Breast epithelium (tissue), 4 donors: ENCODE results near the gene UNC79. TPM values are rescaled to one million over a fixed set of nuclear protein-coding genes. Genes with fewer than 3 reads are reported as not detected.

Experiments used
- DNase-seq, 2 donors: peaks; one replicate each; pipeline ENCODE4 v3.0.0-alpha.2; 2019; ENCODE audit warnings: low spot score in 2 of 2
- H3K27ac ChIP-seq, 2 donors: fragments of 200-600 bp; sonication (generic) in 1 of 2; one replicate each; pipeline ENCODE4 v1.5.1; 2016 to 2019; ENCODE audit warnings: mild to moderate bottlenecking in 1 of 2
- H3K27me3 ChIP-seq, 2 donors: fragments of 200-600 bp; sonication (generic) in 1 of 2; one replicate each; pipeline versions ENCODE4 v1.5.1 to v1.6.0; 2017 to 2019; ENCODE audit warnings: control low read depth in 1 of 2, mild to moderate bottlenecking in 1 of 2
- H3K36me3 ChIP-seq: fragments of 200-600 bp; one replicate; pipeline ENCODE4 v1.5.1; 2019
- H3K4me1 ChIP-seq, 2 donors: fragments of 200-600 bp; sonication (generic); one replicate each; pipeline ENCODE4 v1.5.1; 2016 to 2019; ENCODE audit warnings: control low read depth in 1 of 2
- H3K4me3 ChIP-seq, 3 donors: fragments of 200-600 bp; sonication (generic); 1 replicate in 2 of 3; 2 replicates in 1 of 3; pipeline ENCODE4 v1.5.1; 2016 to 2019; ENCODE audit warnings: mild to moderate bottlenecking in 3 of 3, moderate library complexity in 2 of 3
- H3K9me3 ChIP-seq, 2 donors: fragments of 200-600 bp; sonication (generic) in 1 of 2; one replicate each; pipeline ENCODE4 v1.5.1; 2016 to 2019; ENCODE audit warnings: control low read depth in 1 of 2
- POLR2A ChIP-seq: fragments of 450-650 bp; IDR thresholded peaks from one replicate; pipeline ENCODE4 v1.6.1; 2016; ENCODE audit warnings: antibody characterized with exemption, mild to moderate bottlenecking, moderate library complexity
- POLR2AphosphoS5 ChIP-seq, 3 donors: sonication (generic); formaldehyde crosslinking; IDR thresholded peaks; one replicate each; pipeline ENCODE4 v1.6.1; 2017; ENCODE audit warnings: antibody characterized with exemption in 3 of 3
- intact Hi-C: fragments of 100-400 bp; cut with DNase I; formaldehyde crosslinking; loops from one replicate; pipeline ENCODE4 v1.15.1; 2023; ENCODE audit warnings: low total_unique reads
- total RNA-seq, 3 donors: library from RNA; depleted of rRNA; stranded (reverse); fragments of >200 nt; gene quantifications; one replicate each; pipeline ENCODE4 v1.1.0, GENCODE V29; 2016
- TF ChIP-seq, protein P1 (sequence below), 3 donors: fragments of 450-650 bp; IDR thresholded peaks; one replicate each; pipeline ENCODE4 v1.5.1; 2016 to 2017; ENCODE audit warnings: antibody characterized with exemption in 3 of 3, mild to moderate bottlenecking in 3 of 3, moderate library complexity in 3 of 3

Gene UNC79
- total RNA-seq, 3 donors from 2014 or later = 0.29 to 0.32 TPM; not detected in 1

- no peaks in the 10 kb centered on the region for H3K36me3 ChIP-seq
- no peak for DNase-seq
- H3K27me3 ChIP-seq = no peaks in the 10 kb centered on the region
- intact Hi-C loops = no loop called here
- no peaks in the 10 kb centered on the region for H3K9me3 ChIP-seq
- no peak overlapping the region for H3K27ac ChIP-seq
- no peak for TF ChIP-seq POLR2AphosphoS5 (IDR thresholded peaks at IDR 0.05)
- TF ChIP-seq, protein P1, sequence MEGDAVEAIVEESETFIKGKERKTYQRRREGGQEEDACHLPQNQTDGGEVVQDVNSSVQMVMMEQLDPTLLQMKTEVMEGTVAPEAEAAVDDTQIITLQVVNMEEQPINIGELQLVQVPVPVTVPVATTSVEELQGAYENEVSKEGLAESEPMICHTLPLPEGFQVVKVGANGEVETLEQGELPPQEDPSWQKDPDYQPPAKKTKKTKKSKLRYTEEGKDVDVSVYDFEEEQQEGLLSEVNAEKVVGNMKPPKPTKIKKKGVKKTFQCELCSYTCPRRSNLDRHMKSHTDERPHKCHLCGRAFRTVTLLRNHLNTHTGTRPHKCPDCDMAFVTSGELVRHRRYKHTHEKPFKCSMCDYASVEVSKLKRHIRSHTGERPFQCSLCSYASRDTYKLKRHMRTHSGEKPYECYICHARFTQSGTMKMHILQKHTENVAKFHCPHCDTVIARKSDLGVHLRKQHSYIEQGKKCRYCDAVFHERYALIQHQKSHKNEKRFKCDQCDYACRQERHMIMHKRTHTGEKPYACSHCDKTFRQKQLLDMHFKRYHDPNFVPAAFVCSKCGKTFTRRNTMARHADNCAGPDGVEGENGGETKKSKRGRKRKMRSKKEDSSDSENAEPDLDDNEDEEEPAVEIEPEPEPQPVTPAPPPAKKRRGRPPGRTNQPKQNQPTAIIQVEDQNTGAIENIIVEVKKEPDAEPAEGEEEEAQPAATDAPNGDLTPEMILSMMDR (IDR thresholded peaks at IDR 0.05) = no peak
- no peaks in the 10 kb centered on the region for H3K4me1 ChIP-seq
- no peak overlapping the region for H3K4me3 ChIP-seq
Observed at GRCh38 chr14:93736378-93737014, 305.8 kb downstream of the UNC79 start.

DNA sequence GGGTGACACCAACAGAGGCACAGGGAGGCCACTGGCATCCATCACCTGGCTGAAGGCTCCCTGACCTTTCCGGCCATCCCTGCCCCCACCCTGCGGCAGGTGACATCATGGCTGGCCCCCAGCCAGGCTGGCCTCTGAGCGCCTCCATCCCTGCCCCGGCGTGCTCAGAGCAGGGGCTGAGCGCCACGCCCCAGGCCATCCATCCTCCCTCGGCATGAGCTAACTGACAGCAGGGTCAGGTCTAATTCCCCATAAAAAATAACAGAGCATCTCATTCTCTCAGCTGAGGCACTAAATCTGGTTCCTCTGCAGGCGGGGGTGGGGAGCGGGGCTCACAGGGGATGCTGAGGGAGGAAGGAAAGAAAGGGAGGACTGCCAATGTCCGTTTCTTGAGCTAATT is 306.9 kb downstream of the UNC79 start:
- no peaks in the 10 kb centered on the region for H3K9me3 ChIP-seq
- no peaks in the 10 kb centered on the region for H3K36me3 ChIP-seq
- intact Hi-C loops = no loop called here
- DNase-seq = no peak
- TF ChIP-seq POLR2A = no peak
- TF ChIP-seq, protein P1 (IDR thresholded peaks at IDR 0.05) = no peak
- TF ChIP-seq POLR2AphosphoS5 (IDR thresholded peaks at IDR 0.05) = no peak
- H3K27me3 ChIP-seq = no peaks in the 10 kb centered on the region
- no peak overlapping the region for H3K4me3 ChIP-seq
- H3K4me1 ChIP-seq = no peaks in the 10 kb centered on the region
- H3K27ac ChIP-seq = no peak overlapping the region

DNA sequence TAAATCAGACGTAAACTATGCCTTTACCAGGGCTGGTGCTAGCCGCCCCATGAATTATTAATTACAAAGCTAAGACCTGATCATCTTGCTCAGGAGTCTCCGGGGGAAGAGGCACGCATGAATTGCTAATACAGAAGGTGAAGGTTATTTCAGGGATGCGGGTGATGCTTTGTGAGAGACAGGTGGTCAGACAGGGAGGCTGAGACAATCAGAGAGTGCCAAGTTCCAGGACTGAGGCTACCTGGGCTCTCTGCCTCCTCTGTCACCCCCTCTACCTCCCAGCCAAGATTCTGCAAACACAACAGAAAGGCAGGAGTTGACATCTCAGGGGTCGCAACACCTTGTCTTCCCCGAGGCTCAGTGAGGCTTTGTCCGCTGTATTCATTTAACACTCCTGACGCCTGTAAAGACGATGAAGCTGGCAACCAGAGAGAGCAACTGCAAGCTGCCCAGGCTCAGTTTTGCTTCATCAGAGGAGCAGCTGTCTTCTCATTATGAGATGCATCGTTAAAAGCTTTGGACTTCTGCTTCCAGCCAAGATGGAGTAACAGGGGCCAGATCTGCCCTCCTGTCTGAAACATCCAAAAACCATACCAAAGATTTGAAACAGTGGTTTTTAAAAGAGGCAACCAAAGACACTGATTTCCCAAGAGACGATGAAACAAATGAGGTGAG is 311.0 kb downstream of the UNC79 start:
- intact Hi-C loops = no loop called here
- Histone ChIP-seq H3K4me1 (no peaks in the 10 kb centered on the region), H3K9me3 (no peaks in the 10 kb centered on the region), H3K27me3 (no peaks in the 10 kb centered on the region), H3K27ac (no peak overlapping the region), H3K36me3 (no peaks in the 10 kb centered on the region), H3K4me3 (no peak overlapping the region)
- TF ChIP-seq POLR2AphosphoS5 (IDR thresholded peaks at IDR 0.05) (no peak), POLR2A (no peak)
- TF ChIP-seq, protein P1 (IDR thresholded peaks at IDR 0.05) = no peak
- DNase-seq = no peak

DNA sequence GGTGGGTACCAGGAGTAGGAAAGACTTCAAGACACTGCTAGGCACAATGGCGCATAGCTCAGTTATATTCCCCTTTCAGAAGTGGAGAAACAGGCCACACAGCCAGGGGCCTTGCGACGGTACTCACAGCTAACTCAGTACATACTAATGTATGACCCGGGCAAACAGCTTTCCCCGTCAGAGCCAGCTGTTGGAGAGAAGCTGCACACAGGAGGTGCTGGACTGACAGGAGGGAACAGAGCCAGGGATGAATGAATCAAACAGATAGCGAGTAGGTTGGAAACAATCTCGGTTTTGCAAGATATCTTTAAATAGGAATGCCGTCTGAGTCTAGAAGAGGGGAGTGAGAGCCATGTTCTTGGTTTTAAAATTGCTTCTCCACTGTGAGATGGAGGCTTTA is 312.0 kb downstream of the UNC79 start:
- H3K9me3 ChIP-seq = no peaks in the 10 kb centered on the region
- no peaks in the 10 kb centered on the region for H3K4me1 ChIP-seq
- intact Hi-C loops = no loop called here
- H3K36me3 ChIP-seq = no peaks in the 10 kb centered on the region
- H3K27ac ChIP-seq = no peak overlapping the region
- no peak overlapping the region for H3K4me3 ChIP-seq
- TF ChIP-seq POLR2AphosphoS5 (IDR thresholded peaks at IDR 0.05) = no peak
- TF ChIP-seq, protein P1 (IDR thresholded peaks at IDR 0.05) = no peak
- TF ChIP-seq POLR2A = no peak
- H3K27me3 ChIP-seq = no peaks in the 10 kb centered on the region
- no peak for DNase-seq

DNA sequence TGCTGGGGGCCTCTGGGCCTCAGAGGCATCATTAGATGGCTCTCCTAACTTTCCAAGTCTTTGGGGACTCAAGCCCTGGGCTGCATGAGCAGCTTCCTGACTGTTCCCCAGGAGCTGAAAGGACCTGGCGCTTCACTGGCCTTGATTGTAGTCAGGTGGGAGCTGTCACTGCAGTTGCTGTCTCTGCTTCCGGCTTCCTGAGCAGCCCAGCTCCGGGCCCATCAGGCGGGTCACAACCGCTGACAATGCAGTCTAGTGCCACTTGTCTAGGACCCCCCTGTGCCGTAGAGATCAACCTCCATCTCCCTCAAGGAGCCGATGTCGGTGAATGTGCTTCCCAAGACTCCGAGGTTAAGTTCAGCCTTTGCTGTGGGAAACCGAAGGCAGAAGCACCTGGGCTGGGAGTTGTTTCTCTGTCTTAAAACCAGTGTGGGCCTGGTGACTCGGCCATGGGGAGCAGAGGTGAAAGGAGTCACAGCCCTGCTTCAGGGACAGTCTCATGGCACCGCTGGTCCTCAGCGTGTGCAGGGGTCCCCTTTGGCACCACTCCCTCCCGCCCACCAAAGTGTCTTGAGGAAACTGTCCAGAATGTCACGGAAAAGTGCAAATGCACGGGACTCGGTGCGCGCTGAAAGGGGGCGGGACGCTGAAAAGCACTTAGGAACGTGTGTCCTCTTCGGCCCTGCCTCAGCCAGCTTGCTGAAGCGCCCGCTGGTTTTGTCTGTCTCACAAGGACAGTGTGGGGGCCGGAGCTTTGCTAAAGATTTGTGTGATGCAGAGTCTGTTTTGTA is 312.7 kb downstream of the UNC79 start:
- no peak for DNase-seq
- no peaks in the 10 kb centered on the region for H3K27me3 ChIP-seq
- no peak overlapping the region for H3K27ac ChIP-seq
- TF ChIP-seq, protein P1 (IDR thresholded peaks at IDR 0.05) = no peak
- TF ChIP-seq POLR2A (no peak), POLR2AphosphoS5 (IDR thresholded peaks at IDR 0.05) (no peak)
- H3K9me3 ChIP-seq = no peaks in the 10 kb centered on the region
- intact Hi-C loops = no loop called here
- H3K36me3 ChIP-seq = no peaks in the 10 kb centered on the region
- H3K4me1 ChIP-seq = no peaks in the 10 kb centered on the region
- no peak overlapping the region for H3K4me3 ChIP-seq
